Natural killer cell (primary cell): Measurements from ENCODE around the gene TNS3. TPM values are rescaled to one million over a fixed set of nuclear protein-coding genes. Genes with fewer than 3 reads are reported as not detected.

Source experiments
- ATAC-seq, 3 donors: fragments of 150-1000 bp in 2 of 3; fragments of 200-7000 bp in 1 of 3; cut with Tn5 transposase; 1 replicate in 1 of 3; 2 replicates in 2 of 3; pipeline ENCODE4 v1.10.0; 2021; ENCODE audit warnings: mild to moderate bottlenecking in 2 of 3, moderate library complexity in 2 of 3
- DNase-seq, 2 donors: peaks; one replicate each; pipeline versions ENCODE4 v3.0.0 to v3.0.0-alpha.2; 2013 to 2021; ENCODE audit warnings: mixed read lengths in 1 of 2
- H3K27ac ChIP-seq: one replicate; pipeline ENCODE4 v1.5.1; 2013; ENCODE audit warnings: mild to moderate bottlenecking, low read length
- H3K27me3 ChIP-seq: one replicate; pipeline ENCODE4 v1.6.1; 2013; ENCODE audit warnings: low read length; ENCODE audit not compliant: control insufficient read depth, insufficient read depth
- H3K36me3 ChIP-seq: one replicate; pipeline ENCODE4 v1.6.1; 2013; ENCODE audit warnings: low read length; ENCODE audit not compliant: control insufficient read depth, insufficient read depth
- H3K4me1 ChIP-seq: one replicate; pipeline ENCODE4 v1.6.1; 2013; ENCODE audit warnings: low read length; ENCODE audit not compliant: control insufficient read depth, insufficient read depth
- H3K4me3 ChIP-seq: one replicate; pipeline ENCODE4 v1.5.1; 2013; ENCODE audit warnings: low read length
- H3K9me3 ChIP-seq: one replicate; pipeline ENCODE4 v1.6.1; 2013; ENCODE audit warnings: low read length; ENCODE audit not compliant: control insufficient read depth, insufficient read depth
- H3K27ac Mint-ChIP-seq, 2 donors: one replicate each; pipeline ENCODE4 v1.8.0; 2022; ENCODE audit warnings: mild to moderate bottlenecking in 2 of 2, mixed read lengths in 2 of 2, moderate library complexity in 1 of 2
- H3K27me3 Mint-ChIP-seq, 2 donors: one replicate each; pipeline ENCODE4 v1.8.0; 2022; ENCODE audit warnings: low read depth in 2 of 2, mixed read lengths in 2 of 2
- H3K36me3 Mint-ChIP-seq: one replicate; pipeline ENCODE4 v1.8.0; 2022; ENCODE audit warnings: mixed read lengths
- H3K4me1 Mint-ChIP-seq, 2 donors: one replicate each; pipeline ENCODE4 v1.8.0; 2022; ENCODE audit warnings: mixed read lengths in 2 of 2
- H3K4me3 Mint-ChIP-seq: one replicate; pipeline ENCODE4 v1.8.0; 2022; ENCODE audit warnings: mild to moderate bottlenecking, moderate library complexity, mixed read lengths
- H3K9me3 Mint-ChIP-seq, 2 donors: one replicate each; pipeline ENCODE4 v1.8.0; 2022; ENCODE audit warnings: mixed read lengths in 2 of 2
- WGBS: methylation state at CpG from one replicate; pipeline ENCODE4 v1.1.7; 2013; ENCODE audit warnings: missing lambda C conversion rate; ENCODE audit not compliant: insufficient coverage; 5-methylcytosine and 5-hydroxymethylcytosine counted together
- intact Hi-C: fragments of 100-400 bp; cut with micrococcal nuclease; formaldehyde crosslinking; loops from one replicate; pipeline ENCODE4 v1.14.2; 2022
- total RNA-seq, 4 donors: library from RNA; stranded (reverse); fragments of 120-200 nt in 1 of 4; gene quantifications; one replicate each; pipeline versions ENCODE4 v1.2.3 to v1.2.4, GENCODE V29; 2013 to 2022
- TF ChIP-seq, protein P1 (sequence below): fragments of 200-600 bp; IDR thresholded peaks from one replicate; pipeline ENCODE4 v1.8.0; 2022; ENCODE audit warnings: antibody characterized with exemption

TNS3 gene
- total RNA-seq, 3 donors from 2014 or later (not counting 1 experiment from before 2014, with no cell fraction given) = 1.6 to 3.5 (median 2.9) TPM

GRCh38 chr7:47498229-47499056 lies 83.5 kb downstream of the TNS3 start:
- no peak for DNase-seq
- H3K4me3 Mint-ChIP-seq = no peak overlapping the region

DNA sequence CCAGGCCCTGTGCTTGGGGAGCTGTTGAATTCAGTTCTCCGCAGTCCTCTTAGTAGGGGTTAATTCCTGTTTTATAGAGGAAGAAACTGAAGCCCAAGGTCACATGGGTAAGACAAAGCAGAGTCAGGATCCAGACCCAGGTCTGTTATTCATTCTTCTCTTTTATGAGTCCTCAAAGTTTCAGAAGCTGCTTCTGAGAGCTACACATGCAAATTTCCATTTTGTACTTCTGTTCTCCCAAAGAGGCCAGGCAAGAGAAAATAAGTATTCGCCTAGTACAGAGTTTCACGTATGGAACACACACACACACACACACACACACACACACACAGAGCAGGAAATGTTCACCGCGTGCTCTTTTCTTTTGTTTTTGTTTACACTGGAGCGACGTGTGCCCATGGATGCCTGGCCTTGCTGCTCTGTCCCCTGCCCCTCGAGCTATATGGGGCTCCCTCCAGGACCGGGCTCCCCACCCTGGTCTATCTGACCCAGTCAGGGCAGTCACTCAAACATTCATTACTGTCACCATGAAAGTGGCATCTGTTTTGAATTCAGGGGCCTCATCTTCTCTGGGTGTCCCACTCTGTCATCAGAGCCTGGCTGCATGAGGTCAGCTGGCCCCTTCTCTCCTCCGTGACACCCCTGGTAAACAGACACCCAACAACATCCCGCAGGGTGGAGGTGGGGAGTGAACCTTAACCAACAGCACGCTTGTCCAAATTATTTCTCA lies 84.4 kb downstream of the TNS3 start:
- peak in 2 of 3 donors; percentile 11 to 24 for ATAC-seq
- Mint-ChIP-seq H3K27ac (no peak overlapping the region), H3K4me1 (peaks cover 9 to 16% of the 10 kb centered on the region in 2 donors), H3K27me3 (peaks cover 0 to 19% of the 10 kb centered on the region in 2 donors), H3K9me3 (no peaks in the 10 kb centered on the region), H3K4me3 (no peak overlapping the region), H3K36me3 (no peaks in the 10 kb centered on the region)
- H3K36me3 ChIP-seq = no peaks in the 10 kb centered on the region
- no peaks in the 10 kb centered on the region for H3K9me3 ChIP-seq
- intact Hi-C loops = no loop called here
- H3K27ac ChIP-seq = no peak overlapping the region
- TF ChIP-seq, protein P1, sequence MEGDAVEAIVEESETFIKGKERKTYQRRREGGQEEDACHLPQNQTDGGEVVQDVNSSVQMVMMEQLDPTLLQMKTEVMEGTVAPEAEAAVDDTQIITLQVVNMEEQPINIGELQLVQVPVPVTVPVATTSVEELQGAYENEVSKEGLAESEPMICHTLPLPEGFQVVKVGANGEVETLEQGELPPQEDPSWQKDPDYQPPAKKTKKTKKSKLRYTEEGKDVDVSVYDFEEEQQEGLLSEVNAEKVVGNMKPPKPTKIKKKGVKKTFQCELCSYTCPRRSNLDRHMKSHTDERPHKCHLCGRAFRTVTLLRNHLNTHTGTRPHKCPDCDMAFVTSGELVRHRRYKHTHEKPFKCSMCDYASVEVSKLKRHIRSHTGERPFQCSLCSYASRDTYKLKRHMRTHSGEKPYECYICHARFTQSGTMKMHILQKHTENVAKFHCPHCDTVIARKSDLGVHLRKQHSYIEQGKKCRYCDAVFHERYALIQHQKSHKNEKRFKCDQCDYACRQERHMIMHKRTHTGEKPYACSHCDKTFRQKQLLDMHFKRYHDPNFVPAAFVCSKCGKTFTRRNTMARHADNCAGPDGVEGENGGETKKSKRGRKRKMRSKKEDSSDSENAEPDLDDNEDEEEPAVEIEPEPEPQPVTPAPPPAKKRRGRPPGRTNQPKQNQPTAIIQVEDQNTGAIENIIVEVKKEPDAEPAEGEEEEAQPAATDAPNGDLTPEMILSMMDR = no peak
- no peak for DNase-seq
- H3K27me3 ChIP-seq = no peaks in the 10 kb centered on the region
- no peak overlapping the region for H3K4me3 ChIP-seq
- peaks cover 27% of the 10 kb centered on the region for H3K4me1 ChIP-seq
- WGBS = 36% methylated on average over 10 of the region's 12 CpGs

More at GRCh38 chr7:47498229-47499056, 83.5 kb downstream of the TNS3 start:
- intact Hi-C loops = no loop called here
- no peak overlapping the region for H3K27ac ChIP-seq
- Mint-ChIP-seq H3K4me1 (peaks cover 9 to 16% of the 10 kb centered on the region in 2 donors), H3K36me3 (no peaks in the 10 kb centered on the region), H3K27ac (no peak overlapping the region), H3K27me3 (peaks cover 0 to 19% of the 10 kb centered on the region in 2 donors), H3K9me3 (no peaks in the 10 kb centered on the region)
- peaks cover 27% of the 10 kb centered on the region for H3K4me1 ChIP-seq
- WGBS = 89% methylated on average over 17 of the region's 17 CpGs
- ATAC-seq = no peak
- H3K27me3 ChIP-seq = no peaks in the 10 kb centered on the region
- no peaks in the 10 kb centered on the region for H3K9me3 ChIP-seq
- H3K4me3 ChIP-seq = no peak overlapping the region
- no peaks in the 10 kb centered on the region for H3K36me3 ChIP-seq
- TF ChIP-seq, protein P1 = no peak

- Histone ChIP-seq H3K4me3 (no peak overlapping the region), H3K27ac (no peak overlapping the region), H3K27me3 (no peaks in the 10 kb centered on the region), H3K4me1 (peaks cover 27% of the 10 kb centered on the region), H3K9me3 (no peaks in the 10 kb centered on the region), H3K36me3 (no peaks in the 10 kb centered on the region)
- H3K27ac Mint-ChIP-seq = no peak overlapping the region
- WGBS = 86% methylated on average over 7 of the region's 7 CpGs
- peaks cover 9 to 16% of the 10 kb centered on the region in 2 donors for H3K4me1 Mint-ChIP-seq
- no peaks in the 10 kb centered on the region for H3K36me3 Mint-ChIP-seq
- ATAC-seq (no peak), DNase-seq (no peak)
- H3K4me3 Mint-ChIP-seq = no peak overlapping the region
- peaks cover 0 to 19% of the 10 kb centered on the region in 2 donors for H3K27me3 Mint-ChIP-seq
- H3K9me3 Mint-ChIP-seq = no peaks in the 10 kb centered on the region
- intact Hi-C loops = no loop called here
- TF ChIP-seq, protein P1 = no peak
Measured at GRCh38 chr7:47496666-47497065, 85.2 kb downstream of the TNS3 start.
